Mononuclear cell (primary cell): ENCODE data around the gene DVL2. TPM values are rescaled to one million over a fixed set of nuclear protein-coding genes. Genes with fewer than 3 reads are reported as not detected.

Source experiments
- H3K27me3 ChIP-seq: 2 replicates; pipeline ENCODE4 v1.6.0; 2011; ENCODE audit warnings: low read length, control low read depth; ENCODE audit not compliant: insufficient read depth
- H3K4me1 ChIP-seq: 2 replicates; pipeline ENCODE4 v1.5.1; 2011; ENCODE audit warnings: mild to moderate bottlenecking, low read length, control low read depth; ENCODE audit not compliant: insufficient read depth
- H3K4me3 ChIP-seq: 2 replicates; pipeline ENCODE4 v1.5.1; 2011; ENCODE audit warnings: mild to moderate bottlenecking, low read length, moderate library complexity
- H3K9me3 ChIP-seq: 2 replicates; pipeline ENCODE4 v1.5.1; 2011; ENCODE audit warnings: low read depth, mild to moderate bottlenecking, control low read depth, low read length
- total RNA-seq: library from RNA; depleted of rRNA; stranded (reverse); fragments of >200 nt; gene quantifications from one replicate; pipeline ENCODE4 v1.2.3, GENCODE V29; 2012

Gene DVL2
- 23.1 TPM for total RNA-seq

DNA sequence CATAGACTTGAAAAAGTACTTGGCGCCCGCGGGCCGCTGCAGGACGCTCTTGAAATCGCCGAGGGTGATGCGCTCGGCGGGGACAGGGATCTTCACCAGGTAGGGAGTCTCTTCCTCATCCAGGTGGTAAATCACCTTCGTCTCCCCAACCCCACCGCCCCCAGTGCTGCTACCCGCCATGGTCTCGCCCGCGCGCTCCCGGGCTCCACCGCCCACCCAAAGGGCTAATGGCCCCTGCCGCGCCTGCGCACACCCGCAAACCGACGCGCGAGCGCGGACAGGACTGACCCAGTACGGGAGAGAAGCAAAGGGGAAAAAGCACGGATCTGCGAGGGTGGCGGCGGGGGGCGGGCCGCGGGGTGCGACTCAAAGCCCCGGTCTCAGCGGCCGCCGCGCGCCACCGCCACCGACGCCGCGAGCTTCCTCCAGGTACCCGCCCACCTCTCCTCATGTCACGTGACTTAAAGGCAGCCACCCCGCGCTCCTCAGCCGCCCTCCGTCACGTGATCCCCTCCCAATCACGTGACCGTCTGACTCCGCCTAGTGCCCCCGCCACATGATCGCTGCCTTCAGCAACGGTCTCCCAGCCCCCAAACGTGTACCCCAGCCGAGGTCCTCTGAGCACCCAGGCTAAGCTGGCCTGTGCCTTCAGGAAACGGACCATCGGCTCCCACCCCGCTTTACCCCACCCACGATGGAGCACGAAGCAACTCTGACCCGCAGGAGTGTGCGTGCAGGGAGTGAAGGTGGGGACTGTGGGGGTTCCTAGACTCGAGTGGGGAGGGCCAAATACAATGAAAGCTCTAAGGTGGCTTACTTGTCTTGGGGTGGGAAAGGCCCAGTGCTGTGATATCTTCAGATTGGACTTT is at the start of gene DVL2:
TSS of gene DVL2 (minus strand) at position 435 of the 869 bp plus-strand sequence. CDS start at position 180, 255 bp downstream.
- Histone ChIP-seq H3K27me3 (no peaks in the 10 kb centered on the region), H3K4me3 (peak within 1 kb of the TSS; percentile 82), H3K9me3 (no peaks in the 10 kb centered on the region), H3K4me1 (peaks cover 55% of the 10 kb centered on the region)

GRCh38 chr17:7283471-7284216 is 49.3 kb upstream of the DVL2 start:
- Histone ChIP-seq H3K4me3 (no peak overlapping the region), H3K27me3 (peaks cover 19% of the 10 kb centered on the region), H3K9me3 (no peaks in the 10 kb centered on the region), H3K4me1 (peaks cover 27% of the 10 kb centered on the region)

- H3K4me1 ChIP-seq = peaks cover 27% of the 10 kb centered on the region
- H3K27me3 ChIP-seq = peaks cover 19% of the 10 kb centered on the region
- H3K4me3 ChIP-seq = no peak overlapping the region
- H3K9me3 ChIP-seq = no peaks in the 10 kb centered on the region
Measured at GRCh38 chr17:7282752-7283321, 48.5 kb upstream of the DVL2 start.

DNA sequence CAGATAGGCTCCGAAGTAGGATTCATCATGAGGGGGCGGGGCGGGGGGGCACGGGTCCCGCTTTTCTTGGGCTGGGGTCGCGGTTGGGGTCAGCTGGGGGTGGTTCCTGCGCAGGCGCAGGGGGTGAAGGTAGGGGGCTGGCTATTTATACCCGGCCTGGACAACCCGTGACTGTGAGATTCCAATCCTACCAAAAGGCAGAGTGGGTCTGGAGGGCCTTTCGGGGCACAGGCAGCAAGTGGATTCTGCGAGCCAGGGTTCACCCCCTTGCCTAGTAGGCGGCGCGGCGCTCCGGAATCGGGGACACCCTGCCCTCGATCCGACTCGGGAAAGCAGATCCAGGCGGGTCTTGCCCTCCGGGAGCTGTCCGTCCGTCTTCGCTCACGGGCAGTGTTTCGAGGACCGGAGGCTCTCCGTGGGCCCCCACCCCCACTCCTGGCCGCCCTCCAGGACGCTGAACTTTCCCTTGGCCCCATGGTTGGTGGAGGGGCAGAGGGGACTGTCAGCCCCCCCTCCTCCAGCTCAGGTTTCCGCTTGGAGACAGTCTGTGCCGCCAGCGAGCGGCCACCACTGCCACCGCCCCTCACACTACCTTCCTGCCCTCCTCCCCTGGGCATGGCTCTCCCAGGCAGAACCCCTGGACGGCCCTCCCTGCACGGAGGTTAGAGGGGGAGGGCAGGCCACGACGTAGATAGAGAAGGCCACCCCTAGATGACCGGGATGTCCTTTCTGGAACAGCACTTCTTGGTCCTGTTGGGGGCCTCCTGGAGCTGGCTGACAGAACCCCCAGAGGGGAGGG is 47.8 kb upstream of the DVL2 start:
- Histone ChIP-seq H3K27me3 (peaks cover 19% of the 10 kb centered on the region), H3K4me1 (peaks cover 27% of the 10 kb centered on the region), H3K4me3 (no peak overlapping the region), H3K9me3 (no peaks in the 10 kb centered on the region)

DNA sequence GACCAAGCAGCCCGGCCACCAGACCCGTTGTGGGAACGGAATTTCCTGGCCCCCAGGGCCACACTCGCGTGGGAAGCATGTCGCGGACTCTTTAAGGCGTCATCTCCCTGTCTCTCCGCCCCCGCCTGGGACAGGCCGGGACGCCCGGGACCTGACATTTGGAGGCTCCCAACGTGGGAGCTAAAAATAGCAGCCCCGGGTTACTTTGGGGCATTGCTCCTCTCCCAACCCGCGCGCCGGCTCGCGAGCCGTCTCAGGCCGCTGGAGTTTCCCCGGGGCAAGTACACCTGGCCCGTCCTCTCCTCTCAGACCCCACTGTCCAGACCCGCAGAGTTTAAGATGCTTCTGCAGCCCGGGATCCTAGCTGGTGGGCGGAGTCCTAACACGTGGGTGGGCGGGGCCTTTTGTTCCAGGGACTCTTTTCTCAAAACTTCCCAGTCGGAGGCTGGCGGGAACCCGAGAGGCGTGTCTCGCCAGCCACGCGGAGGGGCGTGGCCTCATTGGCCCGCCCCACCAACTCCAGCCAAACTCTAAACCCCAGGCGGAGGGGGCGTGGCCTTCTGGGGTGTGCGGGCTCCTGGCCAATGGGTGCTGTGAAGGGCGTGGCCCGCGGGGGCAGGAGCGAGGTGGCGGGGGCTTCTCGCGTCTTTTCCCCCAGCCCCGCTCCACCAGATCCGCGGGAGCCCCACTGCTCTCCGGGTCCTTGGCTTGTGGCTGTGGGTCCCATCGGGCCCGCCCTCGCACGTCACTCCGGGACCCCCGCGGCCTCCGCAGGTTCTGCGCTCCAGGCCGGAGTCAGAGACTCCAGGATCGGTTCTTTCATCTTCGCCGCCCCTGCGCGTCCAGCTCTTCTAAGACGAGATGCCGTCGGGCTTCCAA is 47.0 kb upstream of the DVL2 start, which contains the start of gene SLC2A4:
TSS of gene SLC2A4 (plus strand) at position 645 of the 879 bp plus-strand sequence. CDS start at position 862, 217 bp downstream.
- Histone ChIP-seq H3K4me1 (peaks cover 27% of the 10 kb centered on the region), H3K27me3 (peaks cover 19% of the 10 kb centered on the region), H3K4me3 (peak within 1 kb of the TSS; percentile 15), H3K9me3 (no peaks in the 10 kb centered on the region)

DNA sequence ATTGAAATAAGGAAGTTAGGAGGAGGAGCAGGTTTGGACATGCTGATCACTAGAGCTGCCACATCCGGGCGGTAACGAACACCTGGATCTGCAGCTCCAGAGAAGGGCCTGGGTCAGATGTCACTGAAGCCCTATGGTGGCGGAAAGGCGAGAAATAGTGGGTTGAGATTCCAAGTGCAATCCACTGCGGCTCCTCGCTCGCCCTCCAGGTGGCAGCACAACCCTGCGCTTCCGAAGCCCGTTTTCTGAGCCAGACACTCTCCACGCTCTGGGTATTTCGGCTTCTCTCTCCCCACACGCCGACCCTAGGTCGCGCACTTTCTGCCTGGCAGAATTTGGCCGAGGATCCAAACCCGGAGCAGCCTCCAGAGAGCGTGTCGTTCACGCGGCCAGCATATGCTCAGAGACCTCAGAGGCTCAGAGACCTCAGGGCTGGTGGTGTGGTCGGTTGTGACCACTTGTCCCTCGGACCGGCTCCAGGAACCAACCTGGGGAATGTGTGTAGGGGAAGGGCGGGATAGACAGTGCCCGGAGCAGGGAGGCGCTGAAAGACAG is 46.3 kb upstream of the DVL2 start:
- Histone ChIP-seq H3K4me1 (peaks cover 27% of the 10 kb centered on the region), H3K27me3 (peaks cover 19% of the 10 kb centered on the region), H3K9me3 (no peaks in the 10 kb centered on the region), H3K4me3 (no peak overlapping the region)

GRCh38 chr17:7279448-7279847 is 45.1 kb upstream of the DVL2 start:
- Histone ChIP-seq H3K27me3 (peaks cover 19% of the 10 kb centered on the region), H3K9me3 (no peaks in the 10 kb centered on the region), H3K4me1 (peaks cover 27% of the 10 kb centered on the region), H3K4me3 (no peak overlapping the region)

GRCh38 chr17:7266784-7267183 is 32.5 kb upstream of the DVL2 start:
- Histone ChIP-seq H3K9me3 (no peaks in the 10 kb centered on the region), H3K4me3 (no peak overlapping the region), H3K4me1 (peaks cover 20% of the 10 kb centered on the region), H3K27me3 (peaks cover 21% of the 10 kb centered on the region)

- H3K4me1 ChIP-seq = peaks cover 38% of the 10 kb centered on the region
- peaks cover 28% of the 10 kb centered on the region for H3K27me3 ChIP-seq
- H3K9me3 ChIP-seq = no peaks in the 10 kb centered on the region
- no peak overlapping the region for H3K4me3 ChIP-seq
Measured at GRCh38 chr17:7263801-7264078, 29.4 kb upstream of the DVL2 start.

DNA sequence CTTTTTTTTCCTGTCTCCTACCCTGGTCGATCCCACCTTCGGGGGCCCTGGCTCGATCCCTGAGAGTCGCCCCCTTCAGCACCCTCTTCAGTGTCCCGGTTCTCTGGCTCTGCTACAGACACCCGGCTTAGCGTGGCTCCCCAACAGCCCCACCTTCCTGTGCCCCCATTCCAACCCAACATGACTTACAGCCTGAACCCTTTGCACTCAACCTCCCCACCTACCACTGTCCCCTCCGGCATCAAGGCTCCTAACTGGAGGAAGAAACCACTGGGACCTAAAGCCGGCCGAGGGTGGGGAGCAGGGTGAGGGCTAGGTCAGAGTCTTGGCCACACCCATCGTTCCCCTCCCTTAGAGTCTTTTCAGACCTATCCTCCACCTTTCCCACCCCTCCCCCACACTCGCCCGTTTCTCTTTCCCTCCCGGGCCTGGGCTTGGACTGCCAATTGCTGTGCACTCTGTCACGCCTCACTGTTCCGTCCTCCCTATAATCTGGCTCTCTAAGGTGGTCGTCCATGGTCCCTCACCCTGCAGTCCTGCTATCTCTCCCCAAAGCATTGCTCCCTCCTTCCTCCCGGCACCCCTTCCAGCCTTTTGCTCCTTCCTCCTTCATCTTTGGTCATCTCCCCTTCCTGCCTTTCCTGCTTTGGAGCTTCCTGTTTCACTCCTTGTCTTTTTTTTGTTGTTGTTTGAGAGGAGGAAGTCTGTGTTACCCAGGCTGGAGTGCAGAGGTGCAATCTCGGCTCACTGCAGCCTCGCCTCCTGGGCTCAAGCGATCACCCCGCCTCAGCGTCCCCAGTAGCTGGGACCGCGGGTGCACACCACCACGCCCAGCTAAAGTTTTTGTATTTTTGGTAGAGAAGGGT is 28.9 kb upstream of the DVL2 start:
- Histone ChIP-seq H3K4me1 (peaks cover 38% of the 10 kb centered on the region), H3K9me3 (no peaks in the 10 kb centered on the region), H3K27me3 (peaks cover 28% of the 10 kb centered on the region), H3K4me3 (peak overlapping the region; percentile 15)

DNA sequence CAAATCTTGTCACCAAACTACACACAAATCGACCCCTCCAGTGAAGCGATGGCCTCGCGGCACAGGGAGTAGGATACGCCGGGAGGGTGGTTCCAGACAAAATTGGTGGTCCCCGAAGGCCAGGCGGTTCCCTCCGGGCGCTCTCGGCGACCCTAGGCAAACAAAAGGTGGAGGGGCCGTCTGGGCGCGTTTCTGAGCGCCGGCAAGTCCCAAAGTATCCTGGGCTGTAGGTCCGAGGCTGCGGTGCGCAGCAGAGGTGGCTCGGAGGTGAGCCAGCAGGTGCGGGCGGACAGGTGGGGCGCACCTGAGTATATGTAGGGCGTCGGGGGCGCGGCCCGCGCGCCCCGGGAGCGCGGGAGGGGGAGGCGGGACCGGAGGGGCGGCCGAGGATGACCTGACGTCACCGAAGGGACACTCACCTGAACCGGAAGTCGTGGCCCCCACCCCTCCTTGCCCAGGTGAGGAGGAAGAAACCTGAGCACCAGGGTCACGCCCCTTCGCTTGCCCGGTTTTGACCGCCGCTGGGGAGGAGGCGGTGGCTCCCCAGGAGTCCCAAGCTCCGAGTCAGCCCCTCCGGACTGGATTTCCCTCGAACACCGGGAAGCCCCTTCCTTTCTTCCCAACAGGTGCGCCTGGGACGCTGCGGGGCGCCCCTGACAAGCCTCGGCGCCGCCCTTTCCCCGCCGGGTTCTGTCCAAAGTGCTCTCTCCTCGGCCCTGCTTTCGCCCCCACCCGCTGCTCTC is 28.0 kb upstream of the DVL2 start, which contains the start of gene CLDN7:
TSS of gene CLDN7 (minus strand) at position 287 of the 743 bp plus-strand sequence. CDS start 435 bp downstream, outside the sequence.
- no peaks in the 10 kb centered on the region for H3K9me3 ChIP-seq
- H3K4me1 ChIP-seq = peaks cover 38% of the 10 kb centered on the region
- H3K4me3 ChIP-seq = peak within 1 kb of the TSS; percentile 30
- H3K27me3 ChIP-seq = peaks cover 28% of the 10 kb centered on the region

- H3K9me3 ChIP-seq = no peaks in the 10 kb centered on the region
- H3K4me1 ChIP-seq = peaks cover 38% of the 10 kb centered on the region
- peak overlapping the region; percentile 30 for H3K4me3 ChIP-seq
- peaks cover 28% of the 10 kb centered on the region for H3K27me3 ChIP-seq
Measured at GRCh38 chr17:7261379-7262191, 27.3 kb upstream of the DVL2 start.
